HepG2 (cell line): ENCODE data around the gene NEDD8. TPM values are rescaled to one million over a fixed set of nuclear protein-coding genes. Genes with fewer than 3 reads are reported as not detected.
A peak's percentile ranks its signal among the peaks of the same experiment; 100 is the strongest.

Experiments used
- FOXK1 ChIP-seq: sonication (generic); formaldehyde crosslinking; IDR thresholded peaks from 2 replicates; pipeline ENCODE4 v1.4.0; 2020; ENCODE audit warnings: low read depth, missing genetic modification reagents, borderline replicate concordance
- GLMP ChIP-seq: sonication (generic); formaldehyde crosslinking; IDR thresholded peaks from 2 replicates; pipeline ENCODE4 v1.9.0; 2021; ENCODE audit warnings: missing genetic modification reagents, mild to moderate bottlenecking, borderline replicate concordance
- HNRNPK ChIP-seq: fragments of 200-400 bp; formaldehyde crosslinking; IDR thresholded peaks from 2 replicates; pipeline ENCODE4 v1.6.1; 2018; ENCODE audit warnings: low read length, low read depth, moderate library complexity, mild to moderate bottlenecking; ENCODE audit not compliant: poor library complexity, severe bottlenecking
- RBAK ChIP-seq: sonication (generic); formaldehyde crosslinking; IDR thresholded peaks from 2 replicates; pipeline ENCODE4 v1.5.1; 2020; ENCODE audit warnings: mild to moderate bottlenecking, missing genetic modification reagents
- SIX1 ChIP-seq: sonication (generic); formaldehyde crosslinking; IDR thresholded peaks from 2 replicates; pipeline ENCODE4 v1.4.0; 2020; ENCODE audit warnings: missing genetic modification reagents, borderline replicate concordance
- TEF ChIP-seq: sonication (generic); formaldehyde crosslinking; IDR thresholded peaks from 2 replicates; pipeline ENCODE4 v1.5.0; 2020; ENCODE audit warnings: missing genetic modification reagents
- UBTF ChIP-seq: sonication (generic); formaldehyde crosslinking; IDR thresholded peaks from 2 replicates; pipeline ENCODE4 v1.4.0; 2020; ENCODE audit warnings: mild to moderate bottlenecking, missing genetic modification reagents
- XRCC5 ChIP-seq: fragments of 200-400 bp; formaldehyde crosslinking; optimal IDR thresholded peaks from 2 replicates; pipeline ENCODE3; 2017; ENCODE audit warnings: mild to moderate bottlenecking, low read length
- ZBED4 ChIP-seq: sonication (generic); formaldehyde crosslinking; IDR thresholded peaks from 2 replicates; pipeline ENCODE4 v1.4.0; 2020; ENCODE audit warnings: missing genetic modification reagents, borderline replicate concordance
- ZBTB49 ChIP-seq: sonication (generic); formaldehyde crosslinking; IDR thresholded peaks from 2 replicates; pipeline ENCODE4 v1.4.0; 2020; ENCODE audit warnings: missing genetic modification reagents, borderline replicate concordance
- ZNF33B ChIP-seq: sonication (generic); formaldehyde crosslinking; IDR thresholded peaks from 2 replicates; pipeline ENCODE4 v1.5.1; 2020; ENCODE audit warnings: mild to moderate bottlenecking, missing genetic modification reagents
- ZNF446 ChIP-seq: sonication (generic); formaldehyde crosslinking; IDR thresholded peaks from 2 replicates; pipeline ENCODE4 v1.5.0; 2020; ENCODE audit warnings: mild to moderate bottlenecking, missing genetic modification reagents
- ZNF574 ChIP-seq: sonication (generic); formaldehyde crosslinking; IDR thresholded peaks from 2 replicates; pipeline ENCODE4 v1.4.0; 2020; ENCODE audit warnings: missing genetic modification reagents
- polyA plus RNA-seq, 8 experiments: library from polyadenylated mRNA; depleted of rRNA in 3 of 8; stranded (reverse) in 7 of 8; unstranded in 1 of 8; fragments of >200 nt; fragmentation: Illumina TruSeq in 4 of 8; extraction: Trizol in 4 of 8; gene quantifications; 2 replicates each; pipeline versions ENCODE4 v1.2.1 to v1.2.3, GENCODE V29; 2011 to 2016; ENCODE audit warnings: low read depth in 4 of 8, missing spikeins in 1 of 8, mixed read lengths in 1 of 8; ENCODE audit not compliant: insufficient read depth in 1 of 8
- total RNA-seq, 5 experiments: library from RNA; depleted of rRNA; stranded (reverse); fragments of >200 nt; fragmentation: Illumina TruSeq; extraction: Trizol; gene quantifications; 2 replicates each; pipeline ENCODE4 v1.2.3, GENCODE V29; 2016; ENCODE audit warnings: low read depth in 1 of 5

Gene NEDD8
- total and polyA plus RNA-seq, 2 of the 13 experiments (the other 11 are each of a cell fraction or from before 2014, with no cell fraction given) = 535 to 713 TPM

- TF ChIP-seq ZBED4 (CRISPR knock-in tag) = peak; percentile 43
- TF ChIP-seq SIX1 (CRISPR knock-in tag) = no peak
- peak; percentile 34; the same call in 1 of the 2 replicates for TF ChIP-seq ZBTB49 (CRISPR knock-in tag)
- TF ChIP-seq ZNF446 (CRISPR knock-in tag) = peak; percentile 66; the same call in 1 of the 2 replicates
- no peak for TF ChIP-seq GLMP (CRISPR knock-in tag)
- no peak; the same call in 1 of the 2 replicates for TF ChIP-seq TEF
- TF ChIP-seq RBAK (CRISPR knock-in tag) = peak; percentile 60
- TF ChIP-seq UBTF (CRISPR knock-in tag) = peak; percentile 95
- TF ChIP-seq ZNF33B (CRISPR knock-in tag) = peak; percentile 39
- peak; percentile 98 for TF ChIP-seq FOXK1 (CRISPR knock-in tag)
- peak; percentile 96 for TF ChIP-seq XRCC5
- peak; percentile 98 for TF ChIP-seq ZNF574 (CRISPR knock-in tag)
- TF ChIP-seq HNRNPK = peak; percentile 74
Observed at GRCh38 chr14:24212924-24213865, 19.0 kb downstream of the NEDD8 start, which contains the start of gene CHMP4A (continued).
